Neural cell (in vitro differentiated cells): ENCODE data around the gene HCLS1.

ENCODE experiments used
- CTCF ChIP-seq: fragments of 450-650 bp; IDR thresholded peaks from 2 replicates; pipeline ENCODE4 v1.5.1; 2014; ENCODE audit warnings: antibody characterized with exemption, mild to moderate bottlenecking, moderate library complexity; ENCODE audit not compliant: poor library complexity, severe bottlenecking
- EP300 ChIP-seq: fragments of 450-650 bp; conservative IDR thresholded peaks from 2 replicates; pipeline ENCODE4 v1.6.1; 2014; ENCODE audit warnings: antibody characterized with exemption, mild to moderate bottlenecking, moderate library complexity; ENCODE audit not compliant: poor library complexity, severe bottlenecking
- EZH2 ChIP-seq: fragments of 200-600, 300-800 bp; shearing (Covaris generic), sonication (generic); IDR thresholded peaks from 2 replicates; pipeline ENCODE4 v1.6.1; 2014; ENCODE audit warnings: antibody characterized with exemption, low read length, borderline replicate concordance, mild to moderate bottlenecking; ENCODE audit not compliant: insufficient read depth, poor library complexity, severe bottlenecking
- MXI1 ChIP-seq: fragments of 450-650 bp; conservative IDR thresholded peaks from 2 replicates; pipeline ENCODE4 v1.6.1; 2014; ENCODE audit warnings: antibody characterized with exemption, mild to moderate bottlenecking; ENCODE audit not compliant: poor library complexity, severe bottlenecking
- POLR2AphosphoS5 ChIP-seq: IDR thresholded peaks from 2 replicates; pipeline ENCODE4 v1.6.1; 2012
- RAD21 ChIP-seq: fragments of 450-650 bp; conservative IDR thresholded peaks from 2 replicates; pipeline ENCODE4 v1.6.1; 2014; ENCODE audit warnings: antibody characterized with exemption, mild to moderate bottlenecking, moderate library complexity
- TAF1 ChIP-seq: IDR thresholded peaks from 2 replicates; pipeline ENCODE4 v1.6.1; 2012; ENCODE audit warnings: low read depth
- TF ChIP-seq, protein P1 (sequence below): IDR thresholded peaks from 2 replicates; pipeline ENCODE4 v1.6.1; 2012; ENCODE audit warnings: borderline replicate concordance

GRCh38 chr3:121698476-121698875 is 37.8 kb upstream of the HCLS1 start:
- TF ChIP-seq CTCF: no peak
- no peak for TF ChIP-seq POLR2AphosphoS5
- TF ChIP-seq, protein P1, sequence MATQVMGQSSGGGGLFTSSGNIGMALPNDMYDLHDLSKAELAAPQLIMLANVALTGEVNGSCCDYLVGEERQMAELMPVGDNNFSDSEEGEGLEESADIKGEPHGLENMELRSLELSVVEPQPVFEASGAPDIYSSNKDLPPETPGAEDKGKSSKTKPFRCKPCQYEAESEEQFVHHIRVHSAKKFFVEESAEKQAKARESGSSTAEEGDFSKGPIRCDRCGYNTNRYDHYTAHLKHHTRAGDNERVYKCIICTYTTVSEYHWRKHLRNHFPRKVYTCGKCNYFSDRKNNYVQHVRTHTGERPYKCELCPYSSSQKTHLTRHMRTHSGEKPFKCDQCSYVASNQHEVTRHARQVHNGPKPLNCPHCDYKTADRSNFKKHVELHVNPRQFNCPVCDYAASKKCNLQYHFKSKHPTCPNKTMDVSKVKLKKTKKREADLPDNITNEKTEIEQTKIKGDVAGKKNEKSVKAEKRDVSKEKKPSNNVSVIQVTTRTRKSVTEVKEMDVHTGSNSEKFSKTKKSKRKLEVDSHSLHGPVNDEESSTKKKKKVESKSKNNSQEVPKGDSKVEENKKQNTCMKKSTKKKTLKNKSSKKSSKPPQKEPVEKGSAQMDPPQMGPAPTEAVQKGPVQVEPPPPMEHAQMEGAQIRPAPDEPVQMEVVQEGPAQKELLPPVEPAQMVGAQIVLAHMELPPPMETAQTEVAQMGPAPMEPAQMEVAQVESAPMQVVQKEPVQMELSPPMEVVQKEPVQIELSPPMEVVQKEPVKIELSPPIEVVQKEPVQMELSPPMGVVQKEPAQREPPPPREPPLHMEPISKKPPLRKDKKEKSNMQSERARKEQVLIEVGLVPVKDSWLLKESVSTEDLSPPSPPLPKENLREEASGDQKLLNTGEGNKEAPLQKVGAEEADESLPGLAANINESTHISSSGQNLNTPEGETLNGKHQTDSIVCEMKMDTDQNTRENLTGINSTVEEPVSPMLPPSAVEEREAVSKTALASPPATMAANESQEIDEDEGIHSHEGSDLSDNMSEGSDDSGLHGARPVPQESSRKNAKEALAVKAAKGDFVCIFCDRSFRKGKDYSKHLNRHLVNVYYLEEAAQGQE: no peak
- TF ChIP-seq TAF1: no peak
- TF ChIP-seq EZH2: no peak
- TF ChIP-seq RAD21: no peak
- no peak for TF ChIP-seq EP300
- TF ChIP-seq MXI1: no peak
